Gastrocnemius medialis (tissue), 4 donors: ENCODE measurements around the gene ZNF280A. TPM values are rescaled to one million over a fixed set of nuclear protein-coding genes. Genes with fewer than 3 reads are reported as not detected.

Experiments
- ATAC-seq, 2 donors: fragments of 150-250 bp; one replicate each; pipeline ENCODE4 v1.9.1; 2016
- DNase-seq, 2 donors: peaks; one replicate each; pipeline ENCODE4 v3.0.0-alpha.2; 2019
- H3K27ac ChIP-seq, 4 donors: fragments of 200-600 bp; sonication (generic); 1 replicate in 1 of 4; 2 replicates in 3 of 4; pipeline ENCODE4 v1.5.1; 2016 to 2018; ENCODE audit warnings: mild to moderate bottlenecking in 2 of 4, moderate library complexity in 1 of 4
- H3K27me3 ChIP-seq, 3 donors: fragments of 200-600 bp; sonication (generic) in 2 of 3; 1 replicate in 1 of 3; 2 replicates in 2 of 3; pipeline versions ENCODE4 v1.5.1 to v1.6.0; 2016 to 2019; ENCODE audit warnings: mild to moderate bottlenecking in 1 of 3, moderate library complexity in 1 of 3
- H3K36me3 ChIP-seq, 2 donors: fragments of 200-600 bp; sonication (generic) in 1 of 2; one replicate each; pipeline ENCODE4 v1.5.1; 2017 to 2018
- H3K4me1 ChIP-seq, 2 donors: fragments of 200-600 bp; sonication (generic) in 1 of 2; one replicate each; pipeline ENCODE4 v1.5.1; 2016 to 2017; ENCODE audit warnings: mild to moderate bottlenecking in 2 of 2
- H3K4me3 ChIP-seq, 4 donors: fragments of 200-600 bp; sonication (generic) in 3 of 4; 1 replicate in 1 of 4; 2 replicates in 3 of 4; pipeline ENCODE4 v1.5.1; 2016 to 2019; ENCODE audit warnings: mild to moderate bottlenecking in 2 of 4
- H3K9me3 ChIP-seq, 3 donors: fragments of 200-600 bp; sonication (generic) in 2 of 3; 1 replicate in 1 of 3; 2 replicates in 2 of 3; pipeline ENCODE4 v1.5.1; 2016 to 2019
- CTCF ChIP-seq, 5 experiments: fragments of 450-650 bp in 3 of 5; fragments of 200-600 bp in 2 of 5; sonication (generic) in 2 of 5; IDR thresholded peaks in 4 of 5; conservative IDR thresholded peaks in 1 of 5; 1 replicate in 4 of 5; 2 replicates in 1 of 5; pipeline ENCODE4 v1.5.1; 2016 to 2019; ENCODE audit warnings: antibody characterized with exemption in 5 of 5, mild to moderate bottlenecking in 3 of 5, moderate library complexity in 3 of 5
- POLR2A ChIP-seq, 2 donors: fragments of 450-650 bp; IDR thresholded peaks; one replicate each; pipeline ENCODE4 v1.6.1; 2017; ENCODE audit warnings: antibody characterized with exemption in 2 of 2, mild to moderate bottlenecking in 2 of 2, moderate library complexity in 2 of 2
- in situ Hi-C, 4 donors: fragments of 200-750 bp; cut with MboI; loops; one replicate each; pipeline versions ENCODE4 v1.15.0 to v1.8.0; 2017; ENCODE audit warnings: low sequenced_read_pairs in 4 of 4
- intact Hi-C: fragments of 100-400 bp; cut with DNase I; formaldehyde crosslinking; loops from one replicate; pipeline ENCODE4 v1.15.1; 2023; ENCODE audit warnings: low total_unique reads
- total RNA-seq, 4 donors: library from RNA; depleted of rRNA; stranded (reverse); fragments of >200 nt; gene quantifications; one replicate each; pipeline versions ENCODE4 v1.1.0 to v1.2.3, GENCODE V29; 2016

Gene ZNF280A
- total RNA-seq, 4 donors from 2014 or later, result not detected

- H3K36me3 ChIP-seq, result no peaks in the 10 kb centered on the region
- no peak for DNase-seq
- H3K27me3 ChIP-seq, result no peaks in the 10 kb centered on the region
- no peaks in the 10 kb centered on the region for H3K9me3 ChIP-seq
- no peak for TF ChIP-seq POLR2A (IDR thresholded peaks at IDR 0.05)
- no peak for TF ChIP-seq CTCF (IDR thresholded peaks at IDR 0.05 in 4 of 5, conservative IDR thresholded peaks at IDR 0.05 in 1 of 5)
- no peak overlapping the region for H3K27ac ChIP-seq
- no peak for ATAC-seq
- intact Hi-C loops, result no loop called here
- no peaks in the 10 kb centered on the region for H3K4me1 ChIP-seq
- H3K4me3 ChIP-seq, result no peak overlapping the region
- in situ Hi-C loops, result no loop called here
These were observed 38.3 kb upstream of the ZNF280A start for GRCh38 chr22:22558071-22558971.

GRCh38 chr22:22556995-22557925 is 37.2 kb upstream of the ZNF280A start:
- no peaks in the 10 kb centered on the region for H3K36me3 ChIP-seq
- H3K27ac ChIP-seq, result no peak overlapping the region
- no peaks in the 10 kb centered on the region for H3K27me3 ChIP-seq
- no peak overlapping the region for H3K4me3 ChIP-seq
- DNase-seq (no peak), ATAC-seq (no peak)
- no peak for TF ChIP-seq POLR2A (IDR thresholded peaks at IDR 0.05)
- TF ChIP-seq CTCF (IDR thresholded peaks at IDR 0.05 in 4 of 5, conservative IDR thresholded peaks at IDR 0.05 in 1 of 5), result no peak
- no peaks in the 10 kb centered on the region for H3K4me1 ChIP-seq
- no peaks in the 10 kb centered on the region for H3K9me3 ChIP-seq
- intact Hi-C loops, result no loop called here
- in situ Hi-C loops, result no loop called here

- Histone ChIP-seq H3K27me3 (no peaks in the 10 kb centered on the region), H3K4me3 (no peak overlapping the region), H3K9me3 (no peaks in the 10 kb centered on the region), H3K4me1 (no peaks in the 10 kb centered on the region), H3K36me3 (no peaks in the 10 kb centered on the region), H3K27ac (no peak overlapping the region)
- in situ Hi-C loops, result no loop called here
- intact Hi-C loops, result no loop called here
- no peak for DNase-seq
- no peak for ATAC-seq
- TF ChIP-seq POLR2A (IDR thresholded peaks at IDR 0.05), result no peak
- no peak for TF ChIP-seq CTCF (IDR thresholded peaks at IDR 0.05 in 4 of 5, conservative IDR thresholded peaks at IDR 0.05 in 1 of 5)
These were observed 36.5 kb upstream of the ZNF280A start for GRCh38 chr22:22556578-22556977.

DNA sequence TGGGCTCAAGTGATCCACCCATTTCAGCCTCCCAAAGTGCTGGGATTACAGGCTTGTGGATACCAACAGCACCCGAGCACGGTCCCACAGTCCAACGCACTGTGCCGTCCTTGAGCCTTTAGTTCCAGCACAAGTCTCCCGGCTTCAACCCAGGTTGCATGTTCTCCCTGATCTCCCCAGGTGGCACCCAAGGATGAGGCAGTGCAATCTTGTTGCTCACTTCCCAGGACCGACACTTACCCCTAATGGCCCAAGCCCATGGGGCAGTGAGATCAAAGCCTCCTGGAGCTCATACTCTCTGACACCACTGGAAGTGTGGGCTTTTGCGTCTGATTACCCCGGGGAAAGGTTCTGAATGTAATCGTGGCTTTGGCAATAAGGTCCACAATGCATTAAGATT is 35.5 kb upstream of the ZNF280A start:
- no peak for DNase-seq
- Histone ChIP-seq H3K27ac (no peak overlapping the region), H3K27me3 (no peaks in the 10 kb centered on the region), H3K9me3 (no peaks in the 10 kb centered on the region), H3K36me3 (no peaks in the 10 kb centered on the region), H3K4me1 (no peaks in the 10 kb centered on the region), H3K4me3 (no peak overlapping the region)
- ATAC-seq, result no peak
- intact Hi-C loops (no loop called here), in situ Hi-C loops (no loop called here)
- TF ChIP-seq CTCF (IDR thresholded peaks at IDR 0.05 in 4 of 5, conservative IDR thresholded peaks at IDR 0.05 in 1 of 5), result no peak
- no peak for TF ChIP-seq POLR2A (IDR thresholded peaks at IDR 0.05)
